Measurements from ENCODE around the gene CORO6. TPM values are rescaled to one million over a fixed set of nuclear protein-coding genes. Genes with fewer than 3 reads are reported as not detected.

CORO6 gene
- total and polyA plus RNA-seq, 2 experiments from 2014 or later: 2.6 to 5.2 TPM

DNA sequence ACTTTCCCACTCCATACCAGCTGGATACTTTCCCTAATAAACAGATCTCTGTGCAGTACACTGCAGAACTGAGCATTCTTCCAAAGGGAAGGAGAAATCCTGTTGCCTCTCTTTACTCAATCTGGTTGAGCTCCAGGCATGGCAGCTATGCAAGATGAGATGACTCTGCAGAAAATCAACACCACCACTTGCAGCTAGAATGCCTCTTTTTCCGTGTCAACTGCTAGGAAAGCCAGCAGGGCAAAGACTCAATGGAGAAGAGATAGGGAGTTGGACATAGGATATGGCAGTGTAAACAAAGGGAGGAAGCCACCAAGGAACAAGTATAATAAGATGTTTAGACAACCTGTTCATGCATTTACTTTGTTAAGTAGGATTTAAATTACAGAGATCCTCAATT, 40.4 kb upstream of the CORO6 start:
- H3K27ac Mint-ChIP-seq: peak overlapping the region; percentile 94

More for the DNA sequence above, 40.4 kb upstream of the CORO6 start:
- H3K79me2 ChIP-seq (replicated peaks; ENCODE audit: insufficient read depth): no peaks in the 10 kb centered on the region
- no peak overlapping the region for H3K4me3 Mint-ChIP-seq
- peaks cover 15% of the 10 kb centered on the region for H3K4me1 Mint-ChIP-seq
- H3F3A ChIP-seq (replicated peaks; ENCODE audit: low read depth): no peaks in the 10 kb centered on the region
- H3K4me3 ChIP-seq: no peak overlapping the region
- H3K27me3 ChIP-seq (ENCODE audit: insufficient read depth): no peaks in the 10 kb centered on the region
- H3K27me3 Mint-ChIP-seq (ENCODE audit: insufficient read depth, low read depth, poor library complexity): peaks cover 8% of the 10 kb centered on the region
- H3K9me2 ChIP-seq (ENCODE audit: insufficient read depth): no peaks in the 10 kb centered on the region
- no peak overlapping the region for H3K4me2 ChIP-seq
- H3K9me3 Mint-ChIP-seq: peaks cover 3% of the 10 kb centered on the region; the same call in 1 of the 3 replicates
- H3K36me3 ChIP-seq (ENCODE audit: insufficient read depth): no peaks in the 10 kb centered on the region
- H3K4me1 ChIP-seq (ENCODE audit: insufficient read depth): peaks cover 3% of the 10 kb centered on the region; the same call in 1 of the 2 replicates
- H3K27ac ChIP-seq (ENCODE audit: low read depth): peak overlapping the region; percentile 30; the same call in 1 of the 2 replicates
- H3K36me3 Mint-ChIP-seq (ENCODE audit: low read depth): peaks cover 7% of the 10 kb centered on the region; the same call in 2 of the 3 replicates
- no peak overlapping the region for H2AFZ ChIP-seq
- DNase-seq (ENCODE audit: low spot score) (peak; percentile 35), ATAC-seq (peak; percentile 50)
- no peaks in the 10 kb centered on the region for H4K20me1 ChIP-seq (replicated peaks; ENCODE audit: insufficient read depth)
- no peak for TF ChIP-seq STAT1 (IDR thresholded peaks at IDR 0.05; ENCODE audit: unreplicated experiment)
- TF ChIP-seq, protein P1, sequence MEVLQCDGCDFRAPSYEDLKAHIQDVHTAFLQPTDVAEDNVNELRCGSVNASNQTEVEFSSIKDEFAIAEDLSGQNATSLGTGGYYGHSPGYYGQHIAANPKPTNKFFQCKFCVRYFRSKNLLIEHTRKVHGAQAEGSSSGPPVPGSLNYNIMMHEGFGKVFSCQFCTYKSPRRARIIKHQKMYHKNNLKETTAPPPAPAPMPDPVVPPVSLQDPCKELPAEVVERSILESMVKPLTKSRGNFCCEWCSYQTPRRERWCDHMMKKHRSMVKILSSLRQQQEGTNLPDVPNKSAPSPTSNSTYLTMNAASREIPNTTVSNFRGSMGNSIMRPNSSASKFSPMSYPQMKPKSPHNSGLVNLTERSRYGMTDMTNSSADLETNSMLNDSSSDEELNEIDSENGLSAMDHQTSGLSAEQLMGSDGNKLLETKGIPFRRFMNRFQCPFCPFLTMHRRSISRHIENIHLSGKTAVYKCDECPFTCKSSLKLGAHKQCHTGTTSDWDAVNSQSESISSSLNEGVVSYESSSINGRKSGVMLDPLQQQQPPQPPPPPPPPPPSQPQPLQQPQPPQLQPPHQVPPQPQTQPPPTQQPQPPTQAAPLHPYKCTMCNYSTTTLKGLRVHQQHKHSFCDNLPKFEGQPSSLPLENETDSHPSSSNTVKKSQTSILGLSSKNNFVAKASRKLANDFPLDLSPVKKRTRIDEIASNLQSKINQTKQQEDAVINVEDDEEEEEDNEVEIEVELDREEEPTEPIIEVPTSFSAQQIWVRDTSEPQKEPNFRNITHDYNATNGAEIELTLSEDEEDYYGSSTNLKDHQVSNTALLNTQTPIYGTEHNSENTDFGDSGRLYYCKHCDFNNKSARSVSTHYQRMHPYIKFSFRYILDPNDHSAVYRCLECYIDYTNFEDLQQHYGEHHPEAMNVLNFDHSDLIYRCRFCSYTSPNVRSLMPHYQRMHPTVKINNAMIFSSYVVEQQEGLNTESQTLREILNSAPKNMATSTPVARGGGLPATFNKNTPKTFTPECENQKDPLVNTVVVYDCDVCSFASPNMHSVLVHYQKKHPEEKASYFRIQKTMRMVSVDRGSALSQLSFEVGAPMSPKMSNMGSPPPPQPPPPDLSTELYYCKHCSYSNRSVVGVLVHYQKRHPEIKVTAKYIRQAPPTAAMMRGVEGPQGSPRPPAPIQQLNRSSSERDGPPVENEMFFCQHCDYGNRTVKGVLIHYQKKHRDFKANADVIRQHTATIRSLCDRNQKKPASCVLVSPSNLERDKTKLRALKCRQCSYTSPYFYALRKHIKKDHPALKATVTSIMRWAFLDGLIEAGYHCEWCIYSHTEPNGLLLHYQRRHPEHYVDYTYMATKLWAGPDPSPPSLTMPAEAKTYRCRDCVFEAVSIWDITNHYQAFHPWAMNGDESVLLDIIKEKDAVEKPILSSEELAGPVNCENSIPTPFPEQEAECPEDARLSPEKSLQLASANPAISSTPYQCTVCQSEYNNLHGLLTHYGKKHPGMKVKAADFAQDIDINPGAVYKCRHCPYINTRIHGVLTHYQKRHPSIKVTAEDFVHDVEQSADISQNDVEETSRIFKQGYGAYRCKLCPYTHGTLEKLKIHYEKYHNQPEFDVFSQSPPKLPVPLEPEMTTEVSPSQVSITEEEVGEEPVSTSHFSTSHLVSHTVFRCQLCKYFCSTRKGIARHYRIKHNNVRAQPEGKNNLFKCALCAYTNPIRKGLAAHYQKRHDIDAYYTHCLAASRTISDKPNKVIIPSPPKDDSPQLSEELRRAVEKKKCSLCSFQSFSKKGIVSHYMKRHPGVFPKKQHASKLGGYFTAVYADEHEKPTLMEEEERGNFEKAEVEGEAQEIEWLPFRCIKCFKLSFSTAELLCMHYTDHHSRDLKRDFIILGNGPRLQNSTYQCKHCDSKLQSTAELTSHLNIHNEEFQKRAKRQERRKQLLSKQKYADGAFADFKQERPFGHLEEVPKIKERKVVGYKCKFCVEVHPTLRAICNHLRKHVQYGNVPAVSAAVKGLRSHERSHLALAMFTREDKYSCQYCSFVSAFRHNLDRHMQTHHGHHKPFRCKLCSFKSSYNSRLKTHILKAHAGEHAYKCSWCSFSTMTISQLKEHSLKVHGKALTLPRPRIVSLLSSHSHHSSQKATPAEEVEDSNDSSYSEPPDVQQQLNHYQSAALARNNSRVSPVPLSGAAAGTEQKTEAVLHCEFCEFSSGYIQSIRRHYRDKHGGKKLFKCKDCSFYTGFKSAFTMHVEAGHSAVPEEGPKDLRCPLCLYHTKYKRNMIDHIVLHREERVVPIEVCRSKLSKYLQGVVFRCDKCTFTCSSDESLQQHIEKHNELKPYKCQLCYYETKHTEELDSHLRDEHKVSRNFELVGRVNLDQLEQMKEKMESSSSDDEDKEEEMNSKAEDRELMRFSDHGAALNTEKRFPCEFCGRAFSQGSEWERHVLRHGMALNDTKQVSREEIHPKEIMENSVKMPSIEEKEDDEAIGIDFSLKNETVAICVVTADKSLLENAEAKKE (CRISPR knock-in tag; IDR thresholded peaks at IDR 0.05): no peak
- TF ChIP-seq, protein P2, sequence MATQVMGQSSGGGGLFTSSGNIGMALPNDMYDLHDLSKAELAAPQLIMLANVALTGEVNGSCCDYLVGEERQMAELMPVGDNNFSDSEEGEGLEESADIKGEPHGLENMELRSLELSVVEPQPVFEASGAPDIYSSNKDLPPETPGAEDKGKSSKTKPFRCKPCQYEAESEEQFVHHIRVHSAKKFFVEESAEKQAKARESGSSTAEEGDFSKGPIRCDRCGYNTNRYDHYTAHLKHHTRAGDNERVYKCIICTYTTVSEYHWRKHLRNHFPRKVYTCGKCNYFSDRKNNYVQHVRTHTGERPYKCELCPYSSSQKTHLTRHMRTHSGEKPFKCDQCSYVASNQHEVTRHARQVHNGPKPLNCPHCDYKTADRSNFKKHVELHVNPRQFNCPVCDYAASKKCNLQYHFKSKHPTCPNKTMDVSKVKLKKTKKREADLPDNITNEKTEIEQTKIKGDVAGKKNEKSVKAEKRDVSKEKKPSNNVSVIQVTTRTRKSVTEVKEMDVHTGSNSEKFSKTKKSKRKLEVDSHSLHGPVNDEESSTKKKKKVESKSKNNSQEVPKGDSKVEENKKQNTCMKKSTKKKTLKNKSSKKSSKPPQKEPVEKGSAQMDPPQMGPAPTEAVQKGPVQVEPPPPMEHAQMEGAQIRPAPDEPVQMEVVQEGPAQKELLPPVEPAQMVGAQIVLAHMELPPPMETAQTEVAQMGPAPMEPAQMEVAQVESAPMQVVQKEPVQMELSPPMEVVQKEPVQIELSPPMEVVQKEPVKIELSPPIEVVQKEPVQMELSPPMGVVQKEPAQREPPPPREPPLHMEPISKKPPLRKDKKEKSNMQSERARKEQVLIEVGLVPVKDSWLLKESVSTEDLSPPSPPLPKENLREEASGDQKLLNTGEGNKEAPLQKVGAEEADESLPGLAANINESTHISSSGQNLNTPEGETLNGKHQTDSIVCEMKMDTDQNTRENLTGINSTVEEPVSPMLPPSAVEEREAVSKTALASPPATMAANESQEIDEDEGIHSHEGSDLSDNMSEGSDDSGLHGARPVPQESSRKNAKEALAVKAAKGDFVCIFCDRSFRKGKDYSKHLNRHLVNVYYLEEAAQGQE (IDR thresholded peaks at IDR 0.05; ENCODE audit: unreplicated experiment): no peak
- TF ChIP-seq NANOG (IDR thresholded peaks at IDR 0.05; ENCODE audit: borderline replicate concordance): no peak
- no peak for TF ChIP-seq POLR2AphosphoS5 (IDR thresholded peaks at IDR 0.05; ENCODE audit: low read depth)
- no peak for TF ChIP-seq EZH2 (IDR thresholded peaks at IDR 0.05; ENCODE audit: low read depth, unreplicated experiment)
- no peak for TF ChIP-seq ZNF331 (CRISPR knock-in tag; IDR thresholded peaks at IDR 0.05; ENCODE audit: low read depth)
